ENCODE data around the gene ECT2L.

The ECT2L gene

DNA sequence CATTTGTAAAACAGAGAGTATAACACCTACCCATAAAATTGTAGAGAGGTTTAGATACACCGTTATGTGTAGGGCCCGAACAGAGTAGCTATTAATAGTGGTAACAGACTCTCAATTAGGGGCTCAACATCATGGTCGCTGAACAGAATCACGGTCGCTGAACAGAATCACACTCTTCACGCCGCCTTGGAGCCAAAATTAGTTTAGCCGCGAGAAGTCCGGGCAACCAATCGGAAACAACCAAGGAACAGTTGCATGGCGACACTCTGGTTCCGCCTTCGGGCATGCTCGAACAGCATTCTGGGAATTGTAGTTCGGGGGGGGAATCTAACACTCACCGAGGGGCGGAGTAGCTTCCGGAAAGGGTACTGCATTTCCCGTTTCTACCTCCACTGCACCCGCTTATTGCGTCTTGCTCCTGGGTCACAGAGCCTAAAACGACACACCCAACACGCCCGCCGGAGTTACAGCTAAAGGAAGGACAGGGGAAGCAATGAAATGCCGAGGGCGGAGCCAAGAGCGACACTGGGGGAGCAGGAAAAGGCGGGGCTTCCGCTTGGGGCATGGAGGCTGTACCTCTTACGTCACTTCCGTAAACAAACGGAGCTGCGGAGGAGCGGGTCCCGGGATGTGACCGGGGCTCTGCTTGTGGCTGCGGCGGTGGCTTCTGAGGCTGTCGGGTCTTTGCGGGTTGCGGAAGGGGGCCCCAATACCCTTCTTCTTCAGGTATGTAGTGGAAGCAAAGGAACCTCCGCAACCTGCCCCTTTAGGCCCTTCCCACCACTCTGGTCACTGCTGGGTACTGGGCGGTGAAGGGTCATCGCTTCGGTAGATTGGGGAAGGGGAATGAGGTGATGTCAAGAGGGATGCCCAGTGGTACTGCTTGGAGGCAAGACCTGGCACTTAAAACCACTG, 22.5 kb upstream of the ECT2L start, which contains the start of gene CCDC28A:
Gene CCDC28A, plus strand, starts transcription at position 593 of the 915 bp plus-strand sequence. CDS start 2,352 bp downstream, outside the sequence.
- H3K27ac ChIP-seq, result peak within 1 kb of the TSS; percentile 87
- TF ChIP-seq, protein P1, sequence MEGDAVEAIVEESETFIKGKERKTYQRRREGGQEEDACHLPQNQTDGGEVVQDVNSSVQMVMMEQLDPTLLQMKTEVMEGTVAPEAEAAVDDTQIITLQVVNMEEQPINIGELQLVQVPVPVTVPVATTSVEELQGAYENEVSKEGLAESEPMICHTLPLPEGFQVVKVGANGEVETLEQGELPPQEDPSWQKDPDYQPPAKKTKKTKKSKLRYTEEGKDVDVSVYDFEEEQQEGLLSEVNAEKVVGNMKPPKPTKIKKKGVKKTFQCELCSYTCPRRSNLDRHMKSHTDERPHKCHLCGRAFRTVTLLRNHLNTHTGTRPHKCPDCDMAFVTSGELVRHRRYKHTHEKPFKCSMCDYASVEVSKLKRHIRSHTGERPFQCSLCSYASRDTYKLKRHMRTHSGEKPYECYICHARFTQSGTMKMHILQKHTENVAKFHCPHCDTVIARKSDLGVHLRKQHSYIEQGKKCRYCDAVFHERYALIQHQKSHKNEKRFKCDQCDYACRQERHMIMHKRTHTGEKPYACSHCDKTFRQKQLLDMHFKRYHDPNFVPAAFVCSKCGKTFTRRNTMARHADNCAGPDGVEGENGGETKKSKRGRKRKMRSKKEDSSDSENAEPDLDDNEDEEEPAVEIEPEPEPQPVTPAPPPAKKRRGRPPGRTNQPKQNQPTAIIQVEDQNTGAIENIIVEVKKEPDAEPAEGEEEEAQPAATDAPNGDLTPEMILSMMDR (conservative IDR thresholded peaks at IDR 0.05), result no peak

DNA sequence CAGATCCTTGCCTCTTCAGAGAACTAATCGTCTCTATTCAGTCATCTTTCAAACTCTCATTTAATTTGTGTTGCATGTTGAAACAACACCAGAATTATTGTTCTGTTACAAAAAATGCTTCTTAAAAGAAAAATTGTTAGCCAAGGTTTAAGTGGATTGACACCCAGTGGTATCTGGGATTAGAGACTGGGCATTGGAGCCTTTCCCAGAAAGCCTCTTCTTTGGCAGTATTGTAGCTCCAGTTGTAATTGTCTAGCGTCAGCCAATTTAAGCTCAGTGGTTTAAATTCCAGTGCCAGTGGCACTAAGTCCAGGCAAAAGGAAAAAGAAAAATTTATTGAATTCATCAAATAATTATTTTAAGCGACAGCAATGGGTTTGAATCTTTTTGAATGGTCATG, 21.5 kb upstream of the ECT2L start:
- TF ChIP-seq, protein P1 (conservative IDR thresholded peaks at IDR 0.05), result no peak
- peak overlapping the region; percentile 87 for H3K27ac ChIP-seq

GRCh38 chr6:138776659-138777058, 19.2 kb upstream of the ECT2L start:
- TF ChIP-seq, protein P1 (conservative IDR thresholded peaks at IDR 0.05), result no peak

GRCh38 chr6:138778331-138778730, 17.6 kb upstream of the ECT2L start:
- TF ChIP-seq, protein P1 (conservative IDR thresholded peaks at IDR 0.05), result no peak
- no peak overlapping the region for H3K27ac ChIP-seq

More at GRCh38 chr6:138776659-138777058, 19.2 kb upstream of the ECT2L start:
- no peak overlapping the region for H3K27ac ChIP-seq

DNA sequence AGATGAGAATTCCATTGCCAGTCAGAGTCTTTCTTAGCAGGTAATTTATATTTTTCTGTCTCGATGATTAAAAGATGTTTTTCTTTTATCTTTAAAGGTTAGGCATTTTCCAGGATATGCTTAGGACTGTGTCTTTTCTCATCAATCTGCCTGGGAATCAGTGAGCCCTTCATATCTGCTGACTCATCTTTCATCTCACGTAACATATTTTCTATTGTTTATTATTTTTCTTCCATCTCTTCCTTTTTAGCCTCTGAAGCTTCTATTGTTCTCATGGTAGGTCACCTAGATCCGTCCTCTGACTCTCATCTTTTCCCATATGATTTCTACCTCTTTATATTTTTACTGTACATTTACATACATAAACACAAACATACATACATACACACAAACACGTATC, 13.6 kb upstream of the ECT2L start:
- TF ChIP-seq, protein P1 (conservative IDR thresholded peaks at IDR 0.05), result no peak
- H3K27ac ChIP-seq, result no peak overlapping the region

GRCh38 chr6:138785079-138785478, 10.8 kb upstream of the ECT2L start:
- TF ChIP-seq, protein P1 (conservative IDR thresholded peaks at IDR 0.05), result no peak
- no peak overlapping the region for H3K27ac ChIP-seq

GRCh38 chr6:138785980-138786379, 9.9 kb upstream of the ECT2L start:
- TF ChIP-seq, protein P1 (conservative IDR thresholded peaks at IDR 0.05), result no peak
- H3K27ac ChIP-seq, result no peak overlapping the region

All from VCaP (cell line).